GM12878 (cell line): ENCODE measurements around the gene DENND1A. TPM values are rescaled to one million over a fixed set of nuclear protein-coding genes. Genes with fewer than 3 reads are reported as not detected.

Experiments used
- ATAC-seq: fragments of 200-7000 bp; cut with Tn5 transposase; 3 replicates; pipeline ENCODE4 v1.9.1; 2020; ENCODE audit warnings: mild to moderate bottlenecking, moderate library complexity
- BruUV-seq: library from RNA; stranded (reverse); fragments of 400-500 nt; replicated peaks from 2 replicates; lab custom pipeline; 2021; lab: Mats Ljungman, UMichigan
- CTCF ChIA-PET: fragments of 300-600 bp; sonication (Branson Sonifier 250); formaldehyde crosslinking; extraction: SDS; loops from one replicate; lab custom pipeline; 2021; ENCODE audit warnings: inconsistent platforms; lab: Yijun Ruan, JAX
- POLR2A ChIA-PET: fragments of 350-600 bp; formaldehyde crosslinking; extraction: SDS; loops from one replicate; lab custom pipeline; 2021; ENCODE audit warnings: inconsistent platforms; lab: Charles Lee
- RAD21 ChIA-PET: fragments of 300-600 bp; sonication (Branson Sonifier 250); formaldehyde crosslinking; loops from one replicate; lab custom pipeline; 2023; ENCODE audit warnings: antibody characterized with exemption; ENCODE audit not compliant: unreplicated experiment; lab: Charles Lee
- SMC1A ChIA-PET: fragments of 300-600 bp; sonication (Branson Sonifier 250); formaldehyde crosslinking; loops from one replicate; lab custom pipeline; 2023; ENCODE audit not compliant: unreplicated experiment, uncharacterized antibody; lab: Charles Lee
- DNase-seq: peaks from one replicate; pipeline ENCODE4 v3.0.0-alpha.2; 2011; ENCODE audit warnings: low read depth, low spot score
- FAIRE-seq: peaks from 3 replicates; lab custom pipeline; 2011; peaks lifted over from hg19 to GRCh38; lab: Jason Lieb, UNC
- H2AFZ ChIP-seq: 2 replicates; pipeline ENCODE4 v1.6.0; 2011; ENCODE audit warnings: low read depth, low read length, control low read depth; ENCODE audit not compliant: control insufficient read depth
- H3K27ac ChIP-seq: 2 replicates; pipeline ENCODE4 v1.5.1; 2011; ENCODE audit warnings: control low read depth; ENCODE audit not compliant: control insufficient read depth, insufficient read depth
- H3K27me3 ChIP-seq, 2 experiments: replicated peaks in 1 of 2; 2 replicates each; pipeline versions ENCODE4 v1.6.0 to v1.6.1; 2011; ENCODE audit warnings: low read length in 1 of 2; ENCODE audit not compliant: control insufficient read depth in 2 of 2, insufficient read depth in 2 of 2
- H3K36me3 ChIP-seq, 2 experiments: 2 replicates each; pipeline ENCODE4 v1.5.1; 2011; ENCODE audit warnings: low read length in 1 of 2; ENCODE audit not compliant: control insufficient read depth in 2 of 2, insufficient read depth in 2 of 2
- H3K4me1 ChIP-seq: 2 replicates; pipeline ENCODE4 v1.6.1; 2011; ENCODE audit warnings: mild to moderate bottlenecking, low read length, moderate library complexity, mixed read lengths; ENCODE audit not compliant: control insufficient read depth, insufficient read depth
- H3K4me2 ChIP-seq: 2 replicates; pipeline ENCODE4 v1.6.0; 2011; ENCODE audit warnings: control low read depth; ENCODE audit not compliant: control insufficient read depth, insufficient read depth
- H3K4me3 ChIP-seq: fragments of 200-600 bp; sonication (generic); 2 replicates; pipeline ENCODE4 v1.5.1; 2016
- H3K79me2 ChIP-seq: 2 replicates; pipeline ENCODE4 v1.6.0; 2011; ENCODE audit warnings: low read length; ENCODE audit not compliant: control insufficient read depth, insufficient read depth
- H3K9ac ChIP-seq: 2 replicates; pipeline ENCODE4 v1.8.0; 2011; ENCODE audit warnings: low read length, control low read depth, mixed read lengths; ENCODE audit not compliant: control insufficient read depth, insufficient read depth
- H3K9me3 ChIP-seq: replicated peaks from 3 replicates; pipeline ENCODE4 v1.5.1; 2011; ENCODE audit warnings: mild to moderate bottlenecking, low read length; ENCODE audit not compliant: control insufficient read depth, insufficient read depth
- H4K20me1 ChIP-seq: 2 replicates; pipeline ENCODE4 v1.6.0; 2011; ENCODE audit not compliant: control insufficient read depth, insufficient read depth
- BACH1 ChIP-seq: fragments of 450-650 bp; IDR thresholded peaks from 2 replicates; pipeline ENCODE4 v1.6.1; 2017; ENCODE audit warnings: mild to moderate bottlenecking, borderline replicate concordance
- CHD4 ChIP-seq: fragments of 200-600 bp; sonication (generic); IDR thresholded peaks from 2 replicates; pipeline ENCODE4 v1.6.1; 2016; ENCODE audit warnings: mild to moderate bottlenecking
- EZH2 ChIP-seq: IDR thresholded peaks from 2 replicates; pipeline ENCODE4 v1.6.1; 2012; ENCODE audit warnings: low read depth, mild to moderate bottlenecking, control low read depth, inconsistent platforms, low read length, borderline replicate concordance; ENCODE audit not compliant: control insufficient read depth
- GATAD2B ChIP-seq: fragments of 450-650 bp; conservative IDR thresholded peaks from 2 replicates; pipeline ENCODE4 v1.6.1; 2017; ENCODE audit warnings: low read depth, mild to moderate bottlenecking, moderate library complexity
- HDGF ChIP-seq: fragments of 450-650 bp; IDR thresholded peaks from 2 replicates; pipeline ENCODE4 v1.6.1; 2016; ENCODE audit warnings: antibody characterized with exemption
- PML ChIP-seq: IDR thresholded peaks from 2 replicates; pipeline ENCODE4 v1.6.1; 2012; ENCODE audit warnings: low read length, inconsistent platforms
- POU2F2 ChIP-seq: IDR thresholded peaks from 3 replicates; pipeline ENCODE4 v1.6.1; 2011; ENCODE audit warnings: low read depth, mild to moderate bottlenecking, low read length, borderline replicate concordance
- RELB ChIP-seq: fragments of 450-650 bp; IDR thresholded peaks from 2 replicates; pipeline ENCODE4 v1.6.1; 2017; ENCODE audit warnings: low read depth, mild to moderate bottlenecking, moderate library complexity
- SRF ChIP-seq, 2 experiments: IDR thresholded peaks; 2 replicates each; pipeline ENCODE4 v1.6.1; 2011; ENCODE audit warnings: low read depth in 2 of 2, low read length in 2 of 2, mild to moderate bottlenecking in 1 of 2, moderate library complexity in 1 of 2
- YY1 ChIP-seq: IDR thresholded peaks from 2 replicates; pipeline ENCODE4 v1.6.1; 2011; ENCODE audit warnings: low read depth, mild to moderate bottlenecking, low read length
- WGBS: methylation state at CpG from one replicate; pipeline ENCODE4 v1.1.6; 2016; ENCODE audit warnings: low lambda C conversion rate; ENCODE audit not compliant: insufficient replicate concordance, insufficient coverage; ENCODE audit errors: missing lambda C conversion rate; 5-methylcytosine and 5-hydroxymethylcytosine counted together
- in situ Hi-C: fragments of 300-500 bp; cut with MboI; formaldehyde crosslinking; loops from 9 replicates; pipeline ENCODE4 v1.14.3; 2018; ENCODE audit warnings: mixed read lengths
- intact Hi-C: fragments of 100-400 bp; cut with micrococcal nuclease; formaldehyde crosslinking; loops from one replicate; pipeline ENCODE4 v1.14.2; 2022; ENCODE audit not compliant: unreplicated experiment
- polyA plus RNA-seq, 11 experiments: library from polyadenylated mRNA; depleted of rRNA in 4 of 11; unstranded in 6 of 11; stranded (reverse) in 5 of 11; fragments of >200 nt; fragmentation: Nextera tagmentation in 4 of 11; fragmentation: Illumina TruSeq in 1 of 11; extraction: Ambion mirVana in 4 of 11; extraction: Trizol in 1 of 11; gene quantifications; 1 replicate in 1 of 11; 2 replicates in 10 of 11; pipeline versions ENCODE4 v1.2.1 to v1.2.3, GENCODE V29; 2011 to 2016; ENCODE audit warnings: inconsistent platforms in 2 of 11, missing spikeins in 2 of 11, low read depth in 1 of 11
- total RNA-seq, 4 experiments: library from RNA; depleted of rRNA in 3 of 4; stranded (reverse); fragments of >200 nt in 3 of 4; fragmentation: Illumina TruSeq in 1 of 4; extraction: Trizol in 1 of 4; gene quantifications; 2 replicates each; pipeline versions ENCODE4 v1.2.1 to v1.2.3, GENCODE V29; 2013 to 2021

The DENND1A gene
- total and polyA plus RNA-seq, 10 of the 15 experiments (the other 5 are each of a cell fraction or from before 2014, with no cell fraction given), result 14.1 to 48.6 (median 35.2) TPM

- Histone ChIP-seq H3K4me3 (no peak overlapping the region), H3K4me2 (no peak overlapping the region), H3K36me3 (no peaks in the 10 kb centered on the region), H3K9me3 (no peaks in the 10 kb centered on the region), H3K4me1 (peaks cover 12% of the 10 kb centered on the region), H2AFZ (no peak overlapping the region), H3K27ac (no peak overlapping the region), H4K20me1 (no peaks in the 10 kb centered on the region), H3K9ac (no peak overlapping the region), H3K27me3 (no peaks in the 10 kb centered on the region; a peak in 1 of 4 replicates), H3K79me2 (no peaks in the 10 kb centered on the region)
- ATAC-seq, result no peak; the same call in 2 of the 3 replicates
- intact Hi-C loops (no loop called here), in situ Hi-C loops (no loop called here)
- SMC1A ChIA-PET, result no interaction called here
- no peak for TF ChIP-seq SRF (IDR thresholded peaks at IDR 0.05; ENCODE audit: low read depth in 2 of 2, low read length in 2 of 2)
- no peak for TF ChIP-seq YY1
- TF ChIP-seq GATAD2B, result no peak
- no peak for TF ChIP-seq EZH2
- TF ChIP-seq RELB, result no peak
- TF ChIP-seq BACH1, result no peak
- TF ChIP-seq CHD4, result no peak
- TF ChIP-seq POU2F2, result no peak
- TF ChIP-seq PML, result no peak
- no peak for TF ChIP-seq HDGF
- WGBS, result 11% methylated on average over 8 of the region's 11 CpGs
- POLR2A ChIA-PET, result interaction anchor here (0.6 kb wide), 1 partner anchor 27 kb away, joined by 3 read pairs; no protein-coding TSS in a partner anchor
- no peak for FAIRE-seq
- no TSS peak for BruUV-seq
- no peak for DNase-seq
- RAD21 ChIA-PET, result interaction anchor here (1.4 kb wide), 1 partner anchor 22 kb away, joined by 3 read pairs; no protein-coding TSS in a partner anchor
- CTCF ChIA-PET, result interaction anchor here (1.9 kb wide), 1 partner anchor 10 kb away, joined by 7 read pairs; no protein-coding TSS in a partner anchor
Observed at GRCh38 chr9:123364241-123364824, 565.6 kb downstream of the DENND1A start.
